GM12865 (cell line): Measurements from ENCODE around the gene APMAP.

Source experiments
- DNase-seq: peaks from one replicate; pipeline ENCODE4 v3.0.0; 2010; ENCODE audit warnings: low read depth
- H3K4me3 ChIP-seq: 2 replicates; pipeline ENCODE4 v1.5.1; 2011; ENCODE audit warnings: mild to moderate bottlenecking, low read depth, low read length, control low read depth
- CTCF ChIP-seq: IDR thresholded peaks from 2 replicates; pipeline ENCODE4 v1.5.1; 2011; ENCODE audit warnings: low read length, control low read depth, low read depth, inconsistent platforms; ENCODE audit not compliant: insufficient read depth; ENCODE audit errors: missing control alignments

APMAP gene

GRCh38 chr20:24917797-24918578 is 74.6 kb downstream of the APMAP start:
- no peak overlapping the region for H3K4me3 ChIP-seq
- peak; percentile 74 for DNase-seq
- TF ChIP-seq CTCF = peak; percentile 86

- DNase-seq = no peak
- H3K4me3 ChIP-seq = no peak overlapping the region
- TF ChIP-seq CTCF = no peak
These were observed 75.5 kb downstream of the APMAP start for GRCh38 chr20:24917056-24917455.

GRCh38 chr20:24916412-24916811 is 76.1 kb downstream of the APMAP start:
- DNase-seq = no peak
- no peak for TF ChIP-seq CTCF
- no peak overlapping the region for H3K4me3 ChIP-seq

- no peak overlapping the region for H3K4me3 ChIP-seq
- TF ChIP-seq CTCF = no peak
- DNase-seq = no peak
These were observed 76.7 kb downstream of the APMAP start for GRCh38 chr20:24915892-24916291.

- no peak overlapping the region for H3K4me3 ChIP-seq
- TF ChIP-seq CTCF = no peak
- no peak for DNase-seq
These were observed 77.1 kb downstream of the APMAP start for GRCh38 chr20:24915440-24915839.

- no peak for DNase-seq
- no peak overlapping the region for H3K4me3 ChIP-seq
- TF ChIP-seq CTCF = no peak
These were observed 77.9 kb downstream of the APMAP start for GRCh38 chr20:24914388-24915241.
